SK-N-SH treated with all-trans-retinoic acid at 6 μM for 48 hours (cell line): Measurements from ENCODE around the gene LRP2.

ENCODE experiments used
- ARNTL ChIP-seq: fragments of 450-650 bp; formaldehyde crosslinking; IDR thresholded peaks from 2 replicates; pipeline ENCODE4 v1.5.0; 2020; ENCODE audit warnings: low read depth, mild to moderate bottlenecking, moderate library complexity, borderline replicate concordance
- BACH2 ChIP-seq: fragments of 250-450 bp; sonication (Bioruptor Pico); IDR thresholded peaks from 2 replicates; pipeline ENCODE4 v1.9.0; 2021; ENCODE audit warnings: mild to moderate bottlenecking, borderline replicate concordance
- CREB5 ChIP-seq: fragments of 250-450 bp; sonication (Bioruptor Pico); IDR thresholded peaks from 2 replicates; pipeline ENCODE4 v1.5.1; 2020; ENCODE audit warnings: low read depth, mild to moderate bottlenecking, moderate library complexity
- CSRNP3 ChIP-seq: fragments of 250-450 bp; sonication (Bioruptor Pico); IDR thresholded peaks from 2 replicates; pipeline ENCODE4 v1.5.1; 2021; ENCODE audit warnings: mild to moderate bottlenecking, moderate library complexity
- ESRRG ChIP-seq: fragments of 250-450 bp; sonication (Bioruptor Pico); IDR thresholded peaks from 2 replicates; pipeline ENCODE4 v1.6.1; 2021; ENCODE audit warnings: mild to moderate bottlenecking
- ISL1 ChIP-seq: fragments of 250-450 bp; sonication (Bioruptor Pico); IDR thresholded peaks from 2 replicates; pipeline ENCODE4 v2.1.2; 2022; ENCODE audit warnings: mild to moderate bottlenecking, moderate library complexity
- OSR1 ChIP-seq: fragments of 250-450 bp; sonication (Bioruptor Pico); IDR thresholded peaks from 2 replicates; pipeline ENCODE4 v1.8.0; 2022; ENCODE audit warnings: moderate library complexity, mild to moderate bottlenecking, inconsistent platforms
- PATZ1 ChIP-seq: fragments of 250-450 bp; sonication (Bioruptor Pico); IDR thresholded peaks from 2 replicates; pipeline ENCODE4 v1.8.0; 2020; ENCODE audit warnings: mild to moderate bottlenecking, moderate library complexity, borderline replicate concordance
- POU6F1 ChIP-seq: fragments of 250-450 bp; sonication (Bioruptor Pico); IDR thresholded peaks from 2 replicates; pipeline ENCODE4 v1.8.0; 2021; ENCODE audit warnings: low read depth, mild to moderate bottlenecking, moderate library complexity, borderline replicate concordance
- PPARA ChIP-seq: fragments of 250-450 bp; sonication (Bioruptor Pico); IDR thresholded peaks from 2 replicates; pipeline ENCODE4 v1.5.0; 2020; ENCODE audit warnings: mild to moderate bottlenecking, borderline replicate concordance
- ZNF565 ChIP-seq: fragments of 450-650 bp; formaldehyde crosslinking; conservative IDR thresholded peaks from 2 replicates; pipeline ENCODE4 v1.5.0; 2020; ENCODE audit warnings: low read depth, mild to moderate bottlenecking, moderate library complexity
- ZNF70 ChIP-seq: fragments of 450-650 bp; formaldehyde crosslinking; IDR thresholded peaks from 2 replicates; pipeline ENCODE4 v1.5.0; 2020; ENCODE audit warnings: mild to moderate bottlenecking, moderate library complexity
- ZNF8 ChIP-seq: fragments of 450-650 bp; formaldehyde crosslinking; IDR thresholded peaks from 2 replicates; pipeline ENCODE4 v1.5.0; 2020; ENCODE audit warnings: mild to moderate bottlenecking, moderate library complexity

GRCh38 chr2:169372561-169372960, 10.2 kb upstream of the LRP2 start:
- TF ChIP-seq ARNTL: no peak
- TF ChIP-seq PATZ1 (CRISPR knock-in tag): no peak
- no peak for TF ChIP-seq ZNF565 (CRISPR knock-in tag)
- TF ChIP-seq CREB5 (CRISPR knock-in tag): no peak
- no peak for TF ChIP-seq CSRNP3 (CRISPR knock-in tag)
- TF ChIP-seq ZNF70 (CRISPR knock-in tag): no peak
- TF ChIP-seq POU6F1 (CRISPR knock-in tag): no peak
- no peak for TF ChIP-seq BACH2 (CRISPR knock-in tag)
- no peak for TF ChIP-seq ZNF8 (CRISPR knock-in tag)
- TF ChIP-seq ISL1 (CRISPR knock-in tag): no peak
- no peak for TF ChIP-seq PPARA (CRISPR knock-in tag)
- no peak for TF ChIP-seq OSR1
- no peak for TF ChIP-seq ESRRG
